Upper lobe of right lung (tissue), 1 donor: ENCODE measurements around the gene ATP10A. TPM values are rescaled to one million over a fixed set of nuclear protein-coding genes. Genes with fewer than 3 reads are reported as not detected.

Experiments used
- ATAC-seq: fragments of 200-7000 bp; cut with Tn5 transposase; one replicate; pipeline ENCODE4 v1.9.1; 2020; ENCODE audit warnings: mild to moderate bottlenecking, moderate library complexity
- DNase-seq: peaks from one replicate; pipeline ENCODE4 v3.0.0-alpha.2; 2020
- H3K27ac ChIP-seq: fragments of 200-600 bp; one replicate; pipeline ENCODE4 v1.8.0; 2022
- H3K27me3 ChIP-seq: fragments of 200-600 bp; one replicate; pipeline ENCODE4 v1.8.0; 2022; ENCODE audit warnings: mild to moderate bottlenecking
- H3K36me3 ChIP-seq: fragments of 200-600 bp; one replicate; pipeline ENCODE4 v1.8.0; 2022
- H3K4me1 ChIP-seq: fragments of 200-600 bp; one replicate; pipeline ENCODE4 v1.8.0; 2022
- H3K4me3 ChIP-seq: fragments of 200-600 bp; one replicate; pipeline ENCODE4 v1.8.0; 2022; ENCODE audit warnings: mild to moderate bottlenecking
- H3K9me3 ChIP-seq: fragments of 200-600 bp; one replicate; pipeline ENCODE4 v1.8.0; 2022
- intact Hi-C: fragments of 100-400 bp; cut with DNase I; formaldehyde crosslinking; loops from one replicate; pipeline ENCODE4 v1.11.0; 2022
- total RNA-seq: library from RNA; stranded (reverse); fragmentation: NEBNext Ultra II Directional; extraction: Animal tissue kit (Norgen Biotek cat#: 25700); gene quantifications from one replicate; pipeline ENCODE4 v1.2.1, GENCODE V29; 2021
- TF ChIP-seq, protein P1 (sequence below): fragments of 200-600 bp; IDR thresholded peaks from one replicate; pipeline ENCODE4 v1.8.0; 2022; ENCODE audit warnings: antibody characterized with exemption
- donor health status: DM: no; HTN: yes; CAD: no; lungs with severe emphysema.

The ATP10A gene
- total RNA-seq, 1 donor from 2014 or later: 31.1 TPM

DNA sequence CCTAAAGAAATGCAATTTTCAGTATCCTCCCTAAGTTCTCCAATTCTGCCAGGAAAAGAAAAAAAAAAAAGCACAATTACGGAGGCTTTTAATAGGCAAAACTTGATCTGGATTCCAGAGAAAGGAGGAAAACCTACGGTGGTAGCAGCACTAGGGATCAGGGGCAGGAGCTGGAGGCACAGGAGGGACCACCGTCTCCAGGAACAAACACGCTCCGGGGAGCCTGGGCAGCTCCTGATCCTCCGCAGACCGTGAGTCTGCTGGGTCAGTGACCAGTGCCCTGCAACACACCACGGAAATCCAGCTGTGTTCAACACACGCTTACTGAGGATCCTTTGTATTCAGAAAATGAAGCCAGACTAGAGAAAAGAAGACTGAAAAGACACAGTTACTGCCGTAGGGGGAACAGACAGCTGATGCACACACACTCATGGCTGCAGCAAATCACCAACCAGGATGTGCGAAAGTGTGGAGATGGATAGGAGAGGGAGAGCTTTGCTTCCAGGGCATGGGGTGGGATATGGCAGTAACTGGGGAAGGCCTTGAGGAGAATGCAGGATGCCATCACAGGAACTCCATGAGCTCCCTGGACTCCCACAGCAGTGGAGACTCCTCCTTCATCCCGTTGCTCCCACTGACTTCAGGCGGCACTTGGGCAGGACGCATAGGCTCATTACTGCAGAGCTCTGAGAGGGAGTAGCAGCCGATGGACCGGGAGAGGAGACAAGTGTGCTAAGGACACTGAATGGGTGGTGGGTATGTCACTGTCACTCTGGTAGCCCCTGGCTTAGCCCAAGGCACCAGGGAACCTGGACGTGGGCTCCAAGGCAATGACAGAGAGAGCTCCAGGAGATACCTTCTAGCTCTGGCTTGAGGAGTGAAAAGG is 167.0 kb downstream of the ATP10A start:
- ATAC-seq (no peak), DNase-seq (peak; percentile 52)
- TF ChIP-seq, protein P1, sequence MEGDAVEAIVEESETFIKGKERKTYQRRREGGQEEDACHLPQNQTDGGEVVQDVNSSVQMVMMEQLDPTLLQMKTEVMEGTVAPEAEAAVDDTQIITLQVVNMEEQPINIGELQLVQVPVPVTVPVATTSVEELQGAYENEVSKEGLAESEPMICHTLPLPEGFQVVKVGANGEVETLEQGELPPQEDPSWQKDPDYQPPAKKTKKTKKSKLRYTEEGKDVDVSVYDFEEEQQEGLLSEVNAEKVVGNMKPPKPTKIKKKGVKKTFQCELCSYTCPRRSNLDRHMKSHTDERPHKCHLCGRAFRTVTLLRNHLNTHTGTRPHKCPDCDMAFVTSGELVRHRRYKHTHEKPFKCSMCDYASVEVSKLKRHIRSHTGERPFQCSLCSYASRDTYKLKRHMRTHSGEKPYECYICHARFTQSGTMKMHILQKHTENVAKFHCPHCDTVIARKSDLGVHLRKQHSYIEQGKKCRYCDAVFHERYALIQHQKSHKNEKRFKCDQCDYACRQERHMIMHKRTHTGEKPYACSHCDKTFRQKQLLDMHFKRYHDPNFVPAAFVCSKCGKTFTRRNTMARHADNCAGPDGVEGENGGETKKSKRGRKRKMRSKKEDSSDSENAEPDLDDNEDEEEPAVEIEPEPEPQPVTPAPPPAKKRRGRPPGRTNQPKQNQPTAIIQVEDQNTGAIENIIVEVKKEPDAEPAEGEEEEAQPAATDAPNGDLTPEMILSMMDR: no peak
- H3K9me3 ChIP-seq: no peaks in the 10 kb centered on the region
- no peak overlapping the region for H3K27ac ChIP-seq
- H3K4me3 ChIP-seq: no peak overlapping the region
- no peaks in the 10 kb centered on the region for H3K27me3 ChIP-seq
- no peaks in the 10 kb centered on the region for H3K4me1 ChIP-seq
- peaks cover 15% of the 10 kb centered on the region for H3K36me3 ChIP-seq
- intact Hi-C loops: no loop called here

DNA sequence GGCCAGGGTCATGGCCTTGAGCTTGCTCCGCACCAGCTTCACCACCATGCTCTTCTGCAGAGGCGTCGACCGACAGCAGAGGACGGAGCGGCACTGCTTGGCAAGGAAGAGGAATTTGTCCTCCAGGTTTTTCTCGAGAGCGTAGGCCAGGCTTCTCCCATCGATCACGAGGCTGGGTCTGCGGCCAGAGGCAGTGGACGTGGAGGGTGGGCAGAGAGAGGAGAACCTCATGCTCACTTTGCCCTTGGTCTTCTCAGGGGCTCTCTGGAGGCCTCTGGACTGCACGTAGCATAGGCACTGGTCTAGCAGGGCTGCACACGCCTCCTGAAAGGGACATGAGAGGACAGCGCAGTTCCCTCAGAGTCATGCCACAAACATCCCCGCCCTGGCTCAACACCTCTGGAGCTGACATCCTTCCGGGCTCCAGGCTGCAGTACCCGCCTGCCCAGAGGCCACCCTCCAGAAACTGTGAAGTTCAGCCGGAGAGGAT is 168.3 kb downstream of the ATP10A start:
- DNase-seq (peak; percentile 47), ATAC-seq (no peak)
- Histone ChIP-seq H3K27ac (no peak overlapping the region), H3K27me3 (no peaks in the 10 kb centered on the region), H3K4me1 (no peaks in the 10 kb centered on the region), H3K4me3 (no peak overlapping the region), H3K9me3 (no peaks in the 10 kb centered on the region), H3K36me3 (peaks cover 15% of the 10 kb centered on the region)
- TF ChIP-seq, protein P1: no peak
- intact Hi-C loops: no loop called here

DNA sequence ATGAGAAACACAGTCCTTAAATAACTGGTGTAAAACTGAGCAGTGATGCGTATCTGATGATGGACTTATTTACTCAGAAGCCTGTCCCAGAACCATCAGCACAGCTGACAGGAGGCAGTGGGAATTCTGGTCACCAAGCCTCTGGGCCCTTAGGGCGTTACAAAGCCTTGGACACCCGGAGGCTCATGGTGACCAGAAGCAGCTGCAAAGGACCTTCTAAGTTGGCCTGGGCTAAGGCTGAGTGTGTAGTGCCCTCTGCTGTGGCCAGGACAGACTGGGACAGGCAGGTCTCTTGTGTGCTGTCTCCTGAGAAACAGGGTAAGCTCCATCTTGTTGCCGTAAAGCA is 168.9 kb downstream of the ATP10A start:
- no peaks in the 10 kb centered on the region for H3K4me1 ChIP-seq
- peaks cover 15% of the 10 kb centered on the region for H3K36me3 ChIP-seq
- peak; percentile 45 for DNase-seq
- intact Hi-C loops: no loop called here
- H3K27me3 ChIP-seq: no peaks in the 10 kb centered on the region
- TF ChIP-seq, protein P1: no peak
- H3K27ac ChIP-seq: no peak overlapping the region
- no peaks in the 10 kb centered on the region for H3K9me3 ChIP-seq
- no peak for ATAC-seq
- H3K4me3 ChIP-seq: no peak overlapping the region

DNA sequence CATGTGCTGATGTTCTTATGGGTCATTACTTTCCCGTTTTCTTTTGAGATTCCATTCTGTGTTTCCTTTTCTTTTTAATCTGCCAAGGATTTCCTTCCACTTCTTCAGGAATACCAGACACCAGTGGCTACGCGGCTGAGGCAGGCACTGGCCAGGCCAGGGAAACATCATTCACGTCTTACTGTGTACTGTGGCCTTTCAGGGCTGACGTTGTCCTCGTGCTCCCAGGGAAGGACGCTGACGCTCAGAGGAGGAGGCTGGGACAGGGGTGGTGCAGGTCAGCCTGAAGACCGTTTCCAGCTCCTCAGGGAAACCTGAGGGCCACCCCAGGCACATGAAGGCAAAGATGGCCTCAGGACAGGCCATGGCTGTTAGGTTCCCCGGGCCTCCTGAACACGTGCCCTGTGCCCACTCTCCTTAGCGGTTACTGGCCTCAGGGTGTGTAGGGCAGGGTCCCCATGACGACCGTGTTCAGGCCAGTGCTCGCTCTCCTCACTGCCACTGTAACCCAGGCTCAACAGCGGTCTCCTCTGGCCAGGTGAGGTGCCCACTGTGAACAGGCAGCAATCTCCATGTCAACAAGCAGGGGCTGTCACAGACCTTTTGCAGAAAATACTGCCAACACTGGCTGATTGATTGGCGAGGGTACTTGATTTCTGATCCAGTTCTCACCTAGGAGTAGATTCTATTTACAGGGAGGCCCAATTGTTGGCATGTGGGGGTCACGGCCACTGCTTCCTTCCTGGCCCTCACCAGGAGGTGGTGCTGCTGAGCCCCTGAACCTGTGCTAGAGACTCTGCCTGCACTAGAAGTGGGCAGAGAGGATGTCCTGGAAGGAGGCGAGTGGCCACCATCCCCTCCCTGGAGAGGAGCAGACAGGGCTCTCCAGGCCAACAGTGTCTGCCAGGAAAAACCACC is 169.5 kb downstream of the ATP10A start:
- peak; percentile 60 for ATAC-seq

More for the DNA sequence above, 169.5 kb downstream of the ATP10A start:
- no peaks in the 10 kb centered on the region for H3K4me1 ChIP-seq
- H3K9me3 ChIP-seq: no peaks in the 10 kb centered on the region
- TF ChIP-seq, protein P1: peak; percentile 52
- H3K4me3 ChIP-seq: no peak overlapping the region
- H3K36me3 ChIP-seq: peaks cover 15% of the 10 kb centered on the region
- peak; percentile 62 for DNase-seq
- H3K27ac ChIP-seq: no peak overlapping the region
- H3K27me3 ChIP-seq: no peaks in the 10 kb centered on the region
- intact Hi-C loops: no loop called here
